Measurements from ENCODE around the gene SFTA2. TPM values are rescaled to one million over a fixed set of nuclear protein-coding genes. Genes with fewer than 3 reads are reported as not detected.

The SFTA2 gene
- total RNA-seq, 1 donor from 2014 or later, result not detected

DNA sequence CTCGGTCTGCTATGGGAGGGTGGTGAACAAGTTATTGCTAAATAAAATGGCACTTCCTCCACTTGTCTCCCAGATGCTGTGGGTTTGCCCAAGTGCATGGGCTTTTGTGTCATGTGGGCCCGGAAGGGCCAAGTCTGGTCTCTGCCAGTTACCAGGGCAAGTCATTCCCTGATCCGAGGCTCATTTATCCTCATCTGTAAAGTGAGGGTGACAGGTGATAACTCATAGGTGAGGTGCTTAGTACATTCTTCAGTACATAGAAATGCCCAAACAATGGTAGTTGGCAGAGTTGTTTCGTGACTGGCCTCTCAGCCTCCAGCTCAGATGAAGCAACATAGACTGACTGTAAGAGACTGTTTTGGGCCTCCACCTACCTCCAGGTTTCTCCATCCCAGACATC, 6.8 kb upstream of the SFTA2 start:
- no peaks in the 10 kb centered on the region for H3K9me3 ChIP-seq
- TF ChIP-seq POLR2A (IDR thresholded peaks at IDR 0.05) (no peak), POLR2AphosphoS5 (IDR thresholded peaks at IDR 0.05; ENCODE audit: insufficient read depth in 1 of 2, low read depth in 1 of 2) (peak in 1 of 2 donors; percentile 62)
- intact Hi-C loops (cut with DNase I), result no loop called here
- H3K36me3 ChIP-seq, result no peaks in the 10 kb centered on the region
- H3K4me1 ChIP-seq, result peaks cover 20% of the 10 kb centered on the region
- no peak overlapping the region for H3K27ac ChIP-seq
- H3K4me3 ChIP-seq, result no peak overlapping the region
- no peaks in the 10 kb centered on the region for H3K27me3 ChIP-seq
- DNase-seq (ENCODE audit: extremely low spot score in 2 of 2), result no peak

DNA sequence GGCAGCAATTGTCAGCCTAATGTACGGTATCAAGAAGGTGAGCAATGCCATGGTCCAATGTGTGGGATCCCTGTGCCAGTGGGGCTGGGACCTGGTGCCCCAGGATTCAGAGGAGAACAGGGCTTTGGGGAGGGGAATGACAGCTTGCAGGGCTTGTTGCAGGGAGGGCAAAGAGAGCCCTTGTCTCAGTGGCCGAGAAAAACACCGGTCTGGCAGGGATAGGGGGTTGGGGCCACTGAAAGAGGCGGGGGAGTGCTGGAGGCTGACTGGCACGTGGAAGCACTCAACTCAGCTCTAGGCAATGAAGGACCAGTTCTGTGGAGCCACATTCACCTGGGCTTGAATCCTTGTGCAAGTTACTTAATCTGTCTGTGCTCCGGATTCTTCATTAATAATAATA, 5.3 kb upstream of the SFTA2 start:
- intact Hi-C loops (cut with DNase I), result no loop called here
- H3K27ac ChIP-seq, result no peak overlapping the region
- H3K27me3 ChIP-seq, result no peaks in the 10 kb centered on the region
- H3K4me3 ChIP-seq, result no peak overlapping the region
- no peaks in the 10 kb centered on the region for H3K9me3 ChIP-seq
- TF ChIP-seq POLR2AphosphoS5 (IDR thresholded peaks at IDR 0.05; ENCODE audit: insufficient read depth in 1 of 2, low read depth in 1 of 2) (no peak), POLR2A (IDR thresholded peaks at IDR 0.05) (no peak)
- TF ChIP-seq, protein P1, sequence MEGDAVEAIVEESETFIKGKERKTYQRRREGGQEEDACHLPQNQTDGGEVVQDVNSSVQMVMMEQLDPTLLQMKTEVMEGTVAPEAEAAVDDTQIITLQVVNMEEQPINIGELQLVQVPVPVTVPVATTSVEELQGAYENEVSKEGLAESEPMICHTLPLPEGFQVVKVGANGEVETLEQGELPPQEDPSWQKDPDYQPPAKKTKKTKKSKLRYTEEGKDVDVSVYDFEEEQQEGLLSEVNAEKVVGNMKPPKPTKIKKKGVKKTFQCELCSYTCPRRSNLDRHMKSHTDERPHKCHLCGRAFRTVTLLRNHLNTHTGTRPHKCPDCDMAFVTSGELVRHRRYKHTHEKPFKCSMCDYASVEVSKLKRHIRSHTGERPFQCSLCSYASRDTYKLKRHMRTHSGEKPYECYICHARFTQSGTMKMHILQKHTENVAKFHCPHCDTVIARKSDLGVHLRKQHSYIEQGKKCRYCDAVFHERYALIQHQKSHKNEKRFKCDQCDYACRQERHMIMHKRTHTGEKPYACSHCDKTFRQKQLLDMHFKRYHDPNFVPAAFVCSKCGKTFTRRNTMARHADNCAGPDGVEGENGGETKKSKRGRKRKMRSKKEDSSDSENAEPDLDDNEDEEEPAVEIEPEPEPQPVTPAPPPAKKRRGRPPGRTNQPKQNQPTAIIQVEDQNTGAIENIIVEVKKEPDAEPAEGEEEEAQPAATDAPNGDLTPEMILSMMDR (IDR thresholded peaks at IDR 0.05), result no peak
- H3K4me1 ChIP-seq, result peaks cover 20% of the 10 kb centered on the region
- no peaks in the 10 kb centered on the region for H3K36me3 ChIP-seq
- no peak for DNase-seq (ENCODE audit: extremely low spot score in 2 of 2)

DNA sequence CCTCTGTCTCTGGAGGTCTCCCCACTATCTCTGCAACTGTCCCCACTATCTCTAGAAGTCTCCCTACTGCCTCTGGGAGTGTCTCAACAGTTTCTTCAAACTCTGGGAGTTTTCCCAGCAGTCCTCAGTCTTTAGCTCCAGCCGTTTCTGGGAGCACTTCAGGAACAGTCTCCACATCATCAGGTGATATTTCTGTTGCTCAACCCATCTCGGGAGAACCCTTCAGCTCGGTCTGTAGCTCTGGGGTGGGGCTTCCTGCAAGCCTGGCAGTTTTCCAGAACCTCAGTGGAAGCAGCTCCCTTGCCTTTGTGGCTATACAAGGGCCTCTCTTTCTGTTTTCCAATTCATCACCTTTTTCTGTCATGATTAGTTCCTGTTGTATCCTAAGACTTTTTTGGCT, 3.0 kb upstream of the SFTA2 start:
- Histone ChIP-seq H3K9me3 (no peaks in the 10 kb centered on the region), H3K36me3 (no peaks in the 10 kb centered on the region), H3K27ac (no peak overlapping the region), H3K27me3 (no peaks in the 10 kb centered on the region), H3K4me3 (no peak overlapping the region), H3K4me1 (peaks cover 19% of the 10 kb centered on the region)
- intact Hi-C loops (cut with DNase I), result no loop called here
- DNase-seq (ENCODE audit: extremely low spot score in 2 of 2), result no peak
- TF ChIP-seq, protein P1 (IDR thresholded peaks at IDR 0.05), result no peak
- TF ChIP-seq POLR2AphosphoS5 (IDR thresholded peaks at IDR 0.05; ENCODE audit: insufficient read depth in 1 of 2, low read depth in 1 of 2) (no peak), POLR2A (IDR thresholded peaks at IDR 0.05) (no peak)

DNA sequence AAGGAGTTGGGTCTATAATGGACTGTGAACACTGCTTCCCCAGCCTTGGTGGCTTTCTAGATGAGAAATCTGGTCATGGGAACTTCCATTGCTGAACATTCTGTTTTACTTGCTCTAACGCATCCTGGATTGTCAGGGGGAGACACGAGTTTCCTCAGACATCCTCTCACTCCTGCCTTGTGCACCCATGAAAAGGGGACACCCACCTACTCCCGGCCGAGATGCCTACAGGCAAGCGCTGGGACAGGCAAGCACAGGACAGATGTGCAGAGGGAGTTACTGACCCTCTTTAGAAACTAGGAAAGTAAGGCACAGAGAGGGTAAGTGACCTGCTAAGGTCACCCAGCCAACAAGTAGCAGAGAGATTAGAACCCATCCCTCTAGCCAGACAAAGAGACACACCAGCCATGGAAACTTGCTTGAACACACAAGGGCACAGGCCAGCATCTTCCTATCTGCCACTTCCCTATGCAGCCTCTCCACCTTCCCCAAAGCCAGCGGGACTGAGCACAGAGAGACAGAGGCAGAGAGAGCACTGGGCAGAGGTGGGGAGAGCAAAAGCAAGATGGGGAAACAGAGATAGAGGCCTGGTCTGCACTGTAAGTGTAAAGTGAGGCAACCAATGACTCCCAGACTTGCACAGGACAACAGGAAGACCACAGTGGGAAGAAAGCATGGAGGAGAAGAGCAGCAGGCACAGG, 845 bp upstream of the SFTA2 start:
- Histone ChIP-seq H3K27me3 (no peaks in the 10 kb centered on the region), H3K27ac (no peak overlapping the region)

DNA sequence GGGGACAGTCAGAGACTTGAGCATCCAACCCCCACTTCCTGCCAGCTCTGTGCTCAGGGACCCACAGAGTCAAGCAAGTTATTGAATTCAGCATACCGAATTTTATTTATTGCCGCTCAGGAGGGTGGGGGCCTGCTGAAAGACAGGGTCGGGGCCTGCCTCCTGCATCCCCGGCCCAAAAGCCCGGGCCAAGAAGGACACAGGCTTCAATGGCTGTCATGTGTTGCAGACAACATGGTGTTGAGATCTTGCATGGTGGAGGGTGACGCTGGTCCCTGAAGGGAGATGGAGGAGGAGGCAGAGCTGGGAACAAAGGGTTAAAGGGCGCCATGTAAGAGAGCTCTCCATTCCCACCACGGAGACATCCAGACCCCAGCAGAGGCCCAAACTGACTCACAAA, 698 bp downstream of the SFTA2 start:
- Histone ChIP-seq H3K36me3 (peaks cover 0 to 4% of the 10 kb centered on the region in 2 donors), H3K27ac (no peak overlapping the region), H3K4me1 (no peaks in the 10 kb centered on the region), H3K27me3 (no peaks in the 10 kb centered on the region), H3K9me3 (no peaks in the 10 kb centered on the region), H3K4me3 (no peak overlapping the region)
- intact Hi-C loops (cut with DNase I), result no loop called here
- no peak for DNase-seq (ENCODE audit: extremely low spot score in 2 of 2)
- no peak for TF ChIP-seq POLR2A (IDR thresholded peaks at IDR 0.05)
- TF ChIP-seq POLR2AphosphoS5 (IDR thresholded peaks at IDR 0.05; ENCODE audit: insufficient read depth in 1 of 2, low read depth in 1 of 2), result no peak
- TF ChIP-seq, protein P1 (IDR thresholded peaks at IDR 0.05), result no peak

More for the DNA sequence above, 845 bp upstream of the SFTA2 start:
- Histone ChIP-seq H3K4me1 (peaks cover 1% of the 10 kb centered on the region), H3K9me3 (no peaks in the 10 kb centered on the region), H3K36me3 (no peaks in the 10 kb centered on the region), H3K4me3 (no peak overlapping the region)
- TF ChIP-seq, protein P1 (IDR thresholded peaks at IDR 0.05), result no peak
- no peak for TF ChIP-seq POLR2AphosphoS5 (IDR thresholded peaks at IDR 0.05; ENCODE audit: insufficient read depth in 1 of 2, low read depth in 1 of 2)
- no peak for TF ChIP-seq POLR2A (IDR thresholded peaks at IDR 0.05)
- intact Hi-C loops (cut with DNase I), result no loop called here
- DNase-seq (ENCODE audit: extremely low spot score in 2 of 2), result no peak

All from vagina (tissue), 2 donors.